Liver (tissue), 3 donors: ENCODE measurements around the gene DMRTC2.

ENCODE experiments used
- TF ChIP-seq, protein P1 (sequence below): IDR thresholded peaks from 2 replicates; pipeline ENCODE4 v1.6.1; 2016; ENCODE audit warnings: antibody characterized with exemption
- TF ChIP-seq, protein P2 (sequence below): fragments of 150-350 bp; IDR thresholded peaks from 2 replicates; pipeline ENCODE4 v1.5.1; 2017; ENCODE audit warnings: improper control_type of control experiment, low read depth, low read length; ENCODE audit not compliant: missing input control
- donor health status: healthy.
- donor health status: healthy.

DNA sequence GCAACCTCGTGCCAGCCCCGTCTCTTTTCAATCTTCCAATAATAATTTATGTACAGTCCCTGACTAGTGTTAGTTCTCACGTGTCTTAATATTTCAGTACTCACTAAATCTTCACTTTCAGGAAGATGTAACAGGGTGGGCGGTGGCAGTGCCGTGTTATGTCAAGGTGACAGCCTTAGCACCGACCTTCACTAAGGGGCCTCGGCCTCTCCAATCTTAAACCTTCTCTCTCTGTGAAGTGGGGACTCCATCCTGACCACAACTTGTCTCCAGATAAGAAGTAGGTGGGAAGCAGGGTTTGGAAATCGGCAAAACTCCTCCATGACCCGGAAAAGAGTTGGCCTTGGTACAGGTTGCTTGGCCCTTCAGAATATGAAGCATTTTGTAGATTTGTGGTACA lies 17.0 kb downstream of the DMRTC2 start:
- TF ChIP-seq, protein P1, sequence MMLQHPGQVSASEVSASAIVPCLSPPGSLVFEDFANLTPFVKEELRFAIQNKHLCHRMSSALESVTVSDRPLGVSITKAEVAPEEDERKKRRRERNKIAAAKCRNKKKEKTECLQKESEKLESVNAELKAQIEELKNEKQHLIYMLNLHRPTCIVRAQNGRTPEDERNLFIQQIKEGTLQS = no peak
- TF ChIP-seq, protein P2, sequence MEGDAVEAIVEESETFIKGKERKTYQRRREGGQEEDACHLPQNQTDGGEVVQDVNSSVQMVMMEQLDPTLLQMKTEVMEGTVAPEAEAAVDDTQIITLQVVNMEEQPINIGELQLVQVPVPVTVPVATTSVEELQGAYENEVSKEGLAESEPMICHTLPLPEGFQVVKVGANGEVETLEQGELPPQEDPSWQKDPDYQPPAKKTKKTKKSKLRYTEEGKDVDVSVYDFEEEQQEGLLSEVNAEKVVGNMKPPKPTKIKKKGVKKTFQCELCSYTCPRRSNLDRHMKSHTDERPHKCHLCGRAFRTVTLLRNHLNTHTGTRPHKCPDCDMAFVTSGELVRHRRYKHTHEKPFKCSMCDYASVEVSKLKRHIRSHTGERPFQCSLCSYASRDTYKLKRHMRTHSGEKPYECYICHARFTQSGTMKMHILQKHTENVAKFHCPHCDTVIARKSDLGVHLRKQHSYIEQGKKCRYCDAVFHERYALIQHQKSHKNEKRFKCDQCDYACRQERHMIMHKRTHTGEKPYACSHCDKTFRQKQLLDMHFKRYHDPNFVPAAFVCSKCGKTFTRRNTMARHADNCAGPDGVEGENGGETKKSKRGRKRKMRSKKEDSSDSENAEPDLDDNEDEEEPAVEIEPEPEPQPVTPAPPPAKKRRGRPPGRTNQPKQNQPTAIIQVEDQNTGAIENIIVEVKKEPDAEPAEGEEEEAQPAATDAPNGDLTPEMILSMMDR = no peak
